T-helper 22 cell (primary cell): Measurements from ENCODE around the gene STIM1.
"Not testable (repeated sequence)": the region's sequence is repeated elsewhere in the genome, so short reads cannot be mapped to it uniquely, and the experiment has no call there.

Experiments used
- DNase-seq: peaks from one replicate; pipeline ENCODE4 v3.0.0-alpha.2; 2020; ENCODE audit warnings: low read depth

STIM1 gene

DNA sequence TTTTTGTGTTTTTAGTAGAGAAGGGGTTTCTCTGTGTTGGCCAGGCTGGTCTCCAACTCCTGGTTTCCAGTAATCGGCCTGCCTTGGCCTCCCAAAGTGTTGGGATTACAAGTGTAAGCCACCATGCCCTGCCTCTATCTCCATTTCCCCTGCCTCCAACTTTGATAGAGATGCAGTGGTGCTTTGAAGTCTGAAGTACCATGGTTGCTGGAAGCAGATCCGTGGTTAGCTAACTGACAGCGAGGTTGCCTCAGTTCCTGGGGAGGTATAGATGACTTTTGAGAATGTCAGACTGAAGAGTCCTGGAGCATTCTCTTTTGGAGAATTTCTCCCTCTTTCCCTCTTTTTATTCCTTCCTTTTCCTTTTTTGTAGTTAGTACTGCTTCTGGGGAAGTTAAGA lies 127.6 kb downstream of the STIM1 start:
- DNase-seq, result no peak

DNA sequence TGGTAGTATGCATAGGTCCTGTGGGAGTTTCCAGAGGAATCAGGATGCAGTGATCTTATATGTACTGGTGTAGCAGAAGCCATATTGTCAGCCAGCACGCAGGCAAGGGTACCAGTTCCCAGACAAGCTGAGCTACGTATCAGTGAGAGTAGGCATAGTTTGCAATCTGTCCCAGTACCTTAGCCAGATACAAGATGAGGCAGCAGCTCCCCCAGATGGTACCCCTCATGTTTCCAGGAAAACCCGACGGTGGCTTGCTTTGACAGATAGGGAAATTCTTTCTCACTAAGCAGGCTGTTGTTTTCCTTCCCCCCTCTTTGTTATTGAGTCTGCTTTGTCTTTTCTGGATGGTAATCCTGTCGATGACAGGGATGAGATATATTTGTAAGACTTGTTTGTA lies 129.4 kb downstream of the STIM1 start:
- no peak for DNase-seq

DNA sequence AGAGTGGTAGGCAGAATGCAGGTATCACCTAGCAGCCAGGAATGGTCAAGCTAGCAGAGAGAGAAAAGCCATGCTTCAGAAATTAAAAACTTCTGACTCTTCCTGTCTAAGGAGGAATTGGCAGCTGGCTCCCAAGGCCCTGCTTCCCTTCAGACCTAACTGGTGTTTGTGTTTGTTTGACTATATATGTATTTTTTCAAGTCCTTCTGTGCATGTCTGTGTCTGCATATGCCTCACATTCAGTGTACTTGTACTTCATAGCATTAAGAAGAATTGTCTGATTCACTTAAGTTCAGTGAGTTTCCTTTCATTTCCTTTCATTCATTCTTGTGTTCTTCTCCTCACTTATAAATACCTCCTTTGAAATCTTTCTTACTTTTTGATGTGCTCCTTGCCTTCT lies 130.2 kb downstream of the STIM1 start:
- DNase-seq, result no peak

DNA sequence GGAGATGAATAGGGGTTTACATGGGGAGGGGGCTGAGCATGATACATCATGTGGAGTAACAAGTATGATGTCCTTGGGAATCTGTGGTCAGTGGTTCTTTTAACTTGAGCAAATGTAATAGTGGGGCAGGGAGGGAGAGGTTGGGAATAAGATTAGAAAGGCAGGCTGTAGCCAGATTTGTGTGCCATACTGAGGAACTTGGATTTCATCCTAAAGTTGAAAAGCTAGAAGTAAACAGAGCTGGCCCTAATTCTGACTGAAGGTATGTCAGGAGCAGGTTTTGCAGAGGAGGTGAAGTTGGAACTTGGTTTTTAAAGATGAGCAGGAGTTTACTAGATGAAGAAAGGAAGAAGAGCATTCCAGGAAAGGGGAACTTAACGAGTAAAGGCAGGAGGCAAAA lies 130.8 kb downstream of the STIM1 start:
- DNase-seq, result no peak

DNA sequence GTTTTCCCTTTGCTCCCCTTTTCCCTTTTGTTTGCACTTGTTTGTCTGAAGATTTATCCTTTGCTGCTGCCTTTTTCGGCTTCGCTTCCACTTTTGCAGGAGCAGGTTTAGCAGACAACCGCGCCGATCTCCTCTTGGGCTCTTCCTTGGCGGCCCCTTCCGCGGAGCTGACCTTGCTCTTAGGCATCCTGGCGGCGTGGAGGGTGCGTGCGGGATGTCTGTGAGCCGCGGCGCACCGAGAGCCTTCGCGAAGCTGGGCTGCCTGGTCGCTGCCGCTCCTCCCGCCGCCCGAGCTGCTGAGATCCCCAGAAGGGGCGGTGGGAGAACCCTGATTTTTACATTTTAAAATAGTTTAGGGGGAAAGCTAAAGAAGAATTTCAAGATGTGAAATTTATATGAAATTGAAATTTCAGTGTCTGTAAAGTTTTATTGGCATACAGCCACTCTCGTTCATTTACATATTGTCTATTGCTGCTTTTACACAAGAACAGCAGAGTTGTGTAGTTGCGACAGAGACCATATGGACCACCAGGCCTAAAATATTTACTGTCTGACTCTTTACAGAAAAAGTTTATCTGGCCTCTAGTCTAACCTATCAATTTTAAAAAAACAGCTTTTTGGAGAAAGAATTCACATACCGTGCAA lies 133.9 kb downstream of the STIM1 start:
- no peak for DNase-seq

DNA sequence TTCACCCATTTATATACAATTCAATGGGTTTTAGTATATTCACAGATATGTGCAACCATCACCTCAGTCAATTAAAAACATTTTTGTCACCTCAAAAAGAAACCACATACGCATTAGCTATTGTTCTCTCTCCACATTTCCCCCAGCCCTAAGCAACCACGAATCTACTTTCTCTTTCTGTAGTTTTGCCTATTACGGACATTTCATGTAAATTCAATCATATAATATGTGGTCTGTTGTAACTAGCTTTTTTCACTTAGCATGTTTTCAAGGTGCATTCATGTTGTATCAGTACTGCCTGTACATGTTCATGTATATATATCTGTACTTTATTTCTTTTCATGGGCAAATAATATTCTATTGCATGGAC lies 134.4 kb downstream of the STIM1 start:
- no peak for DNase-seq

DNA sequence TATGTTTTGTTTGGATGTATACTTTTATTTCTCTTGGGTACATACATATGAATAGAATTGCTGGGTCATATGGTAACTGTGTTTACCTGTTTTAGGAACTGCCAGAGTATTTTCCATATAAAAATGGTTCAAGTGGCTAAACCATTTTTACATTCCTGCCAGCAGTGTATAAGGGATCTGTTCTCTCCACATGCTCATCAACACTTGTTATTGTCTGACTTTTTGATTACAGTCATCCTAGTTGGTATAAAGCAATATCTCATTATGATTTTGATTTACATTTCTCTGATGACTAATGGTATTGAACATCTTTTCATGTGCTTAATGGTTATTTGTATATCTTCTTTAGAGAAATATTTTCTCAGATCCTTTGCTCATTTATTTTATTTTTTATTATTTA lies 134.9 kb downstream of the STIM1 start:
- DNase-seq, result no peak

DNA sequence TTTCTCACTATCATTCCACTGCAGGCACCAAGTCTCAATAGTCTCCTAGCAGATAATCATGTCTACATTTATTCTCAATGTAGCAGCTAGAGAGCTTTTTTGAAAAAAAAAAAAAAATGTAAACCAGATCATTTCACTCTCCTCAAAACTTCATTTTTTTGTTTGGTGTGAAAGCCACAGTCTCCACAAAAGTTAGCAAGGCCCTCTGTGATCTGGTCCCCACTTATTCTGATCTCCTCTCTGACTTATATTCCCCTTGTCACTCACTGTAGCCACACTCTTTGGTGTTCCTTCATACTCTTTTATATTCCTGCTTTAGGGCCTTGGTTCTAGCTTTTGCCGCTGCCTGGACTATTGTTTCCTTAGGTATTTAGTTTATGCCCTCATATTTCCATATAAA lies 137.5 kb downstream of the STIM1 start:
- no peak for DNase-seq

DNA sequence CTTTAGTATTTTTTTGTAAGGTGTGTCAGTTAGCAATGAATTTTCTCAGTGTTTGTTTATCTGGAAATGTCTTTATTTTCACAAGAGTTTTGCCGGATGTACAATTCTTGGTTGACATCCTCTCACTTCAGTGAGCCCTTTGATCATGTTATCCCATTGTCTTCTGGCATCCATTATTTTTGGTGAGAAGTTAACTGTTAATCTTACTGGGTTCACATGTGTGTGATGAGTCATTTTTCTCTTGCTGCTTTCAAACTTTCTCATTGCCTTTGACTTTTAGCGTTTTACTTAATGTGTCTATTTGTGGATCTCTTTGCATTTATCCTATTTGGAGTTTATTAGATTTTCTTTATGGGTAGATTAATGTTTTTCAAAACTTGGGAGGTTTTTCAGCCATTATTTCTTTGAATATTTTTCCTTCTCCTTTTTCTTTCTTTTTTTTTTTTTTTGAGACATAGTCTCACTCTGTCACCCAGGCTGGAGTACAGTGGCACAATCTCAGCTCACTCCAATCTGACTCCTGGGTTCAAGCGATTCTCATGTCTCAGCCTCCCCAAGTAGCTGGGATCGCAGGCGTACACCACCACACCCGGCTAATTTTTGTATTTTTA lies 138.7 kb downstream of the STIM1 start:
- no peak for DNase-seq

DNA sequence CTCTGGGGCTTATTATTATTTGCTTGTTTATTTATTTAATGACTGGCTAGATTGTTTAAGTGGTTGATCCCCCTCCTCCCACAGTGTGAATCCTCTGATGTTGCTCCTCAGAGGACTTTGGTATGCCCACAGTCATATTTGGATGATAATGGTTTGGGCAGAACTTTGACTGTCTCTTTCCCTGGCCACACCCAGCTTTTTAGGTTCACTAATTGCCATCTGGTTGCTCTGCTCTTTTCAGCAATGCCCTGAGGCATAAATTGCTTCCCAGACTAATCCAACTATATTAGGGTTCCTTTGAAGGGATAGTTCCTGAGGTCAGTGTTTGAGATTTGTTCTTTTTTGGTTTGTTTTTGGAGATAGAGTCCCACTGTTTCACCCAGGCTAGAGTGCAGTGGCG lies 139.8 kb downstream of the STIM1 start:
- DNase-seq, result no peak

DNA sequence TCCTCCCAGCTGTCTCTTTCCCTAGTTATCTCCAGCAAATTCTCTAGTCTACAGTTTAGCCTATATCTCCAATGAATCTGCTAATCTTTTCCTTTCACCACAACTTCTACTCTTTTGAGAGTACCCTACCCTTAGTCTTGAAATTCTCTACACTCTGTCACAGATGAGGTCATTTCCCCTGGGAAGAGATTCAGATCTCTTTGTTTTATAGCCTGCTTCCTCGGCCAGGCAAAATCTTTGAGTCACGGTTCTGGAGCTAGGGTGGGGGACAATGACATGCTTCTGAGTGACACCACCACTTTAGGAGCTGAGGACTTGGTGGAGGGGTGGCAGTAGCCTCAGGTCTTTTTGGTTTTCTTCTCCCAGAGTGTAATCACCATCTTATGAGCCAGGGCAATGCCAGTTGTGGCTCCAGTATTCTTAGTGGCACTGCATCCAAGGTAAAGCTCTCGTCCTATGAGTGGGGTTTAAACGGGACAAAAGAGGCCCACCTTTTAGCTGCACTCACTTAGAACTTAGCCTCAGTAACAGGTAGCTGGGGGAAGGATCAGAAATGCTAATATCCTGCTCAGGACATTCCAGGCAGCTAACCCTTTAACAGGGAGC lies 140.6 kb downstream of the STIM1 start:
- DNase-seq, result no peak

DNA sequence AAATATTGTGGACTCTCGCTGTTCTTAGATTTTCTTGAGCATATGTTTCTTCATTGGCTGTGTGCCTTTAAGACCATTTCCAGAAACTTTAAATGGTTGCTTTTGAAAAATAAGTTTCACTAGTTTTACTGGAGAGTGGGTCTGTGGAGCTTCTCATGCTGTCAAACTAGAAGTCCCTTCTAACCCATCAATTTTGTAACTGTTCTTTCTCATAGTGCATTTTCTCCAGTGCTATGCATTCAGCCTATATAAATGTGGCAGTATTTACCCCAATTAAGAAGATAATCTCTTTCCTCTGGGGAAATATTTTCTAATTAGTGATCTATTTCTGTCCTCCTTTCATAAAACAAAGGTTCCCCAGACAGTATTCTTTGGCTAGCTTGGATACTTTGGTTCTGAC lies 141.2 kb downstream of the STIM1 start:
- DNase-seq, result no peak

DNA sequence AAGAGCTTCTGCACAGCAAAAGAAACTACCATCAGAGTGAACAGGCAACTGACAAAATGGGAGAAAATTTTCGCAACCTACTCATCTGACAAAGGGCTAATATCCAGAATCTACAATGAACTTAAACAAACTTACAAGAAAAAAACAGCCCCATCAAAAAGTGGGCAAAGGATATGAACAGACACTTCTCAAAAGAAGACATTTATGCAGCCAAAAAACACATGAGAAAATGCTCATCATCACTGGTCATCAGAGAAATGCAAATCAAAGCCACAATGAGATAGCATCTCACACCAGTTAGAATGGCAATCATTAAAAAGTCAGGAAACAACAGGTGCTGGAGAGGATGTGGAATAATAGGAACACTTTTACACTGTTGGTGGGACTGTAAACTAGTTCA lies 149.3 kb downstream of the STIM1 start:
- DNase-seq, result not testable (repeated sequence)

DNA sequence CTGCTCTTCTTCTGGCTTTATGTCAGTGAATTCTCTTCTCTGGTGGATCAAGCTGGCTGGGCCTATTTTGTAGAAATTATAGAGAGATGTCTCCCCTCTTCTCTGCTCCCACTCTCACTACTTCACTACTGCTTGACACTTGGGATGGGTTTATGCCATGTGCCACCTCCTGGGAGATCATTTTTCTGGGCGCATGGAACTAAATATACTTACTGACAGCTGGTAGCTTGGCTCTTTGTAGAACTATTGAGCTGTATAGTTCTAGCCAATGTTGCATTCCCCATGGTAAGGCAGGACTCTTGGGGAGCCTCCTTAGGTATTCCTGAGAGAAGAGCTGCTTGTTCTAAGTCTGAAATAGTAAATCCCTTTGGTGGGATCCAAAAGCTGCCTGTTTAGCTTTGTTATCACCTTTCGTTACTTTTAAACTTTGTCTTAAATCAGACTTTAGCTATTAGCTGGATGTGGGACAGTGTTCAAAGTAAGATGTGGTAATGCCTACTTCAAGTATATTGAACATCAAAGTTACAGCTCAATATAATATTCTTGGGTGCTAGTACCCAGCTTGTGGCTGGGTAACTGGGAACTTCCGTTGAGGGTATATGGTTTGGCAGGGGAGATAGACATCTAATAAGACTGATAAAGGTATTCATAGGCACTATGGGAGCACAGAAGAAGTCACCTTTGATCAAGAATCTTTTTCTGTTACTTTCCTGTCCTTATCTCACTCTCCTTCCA lies 151.6 kb downstream of the STIM1 start:
- no peak for DNase-seq

DNA sequence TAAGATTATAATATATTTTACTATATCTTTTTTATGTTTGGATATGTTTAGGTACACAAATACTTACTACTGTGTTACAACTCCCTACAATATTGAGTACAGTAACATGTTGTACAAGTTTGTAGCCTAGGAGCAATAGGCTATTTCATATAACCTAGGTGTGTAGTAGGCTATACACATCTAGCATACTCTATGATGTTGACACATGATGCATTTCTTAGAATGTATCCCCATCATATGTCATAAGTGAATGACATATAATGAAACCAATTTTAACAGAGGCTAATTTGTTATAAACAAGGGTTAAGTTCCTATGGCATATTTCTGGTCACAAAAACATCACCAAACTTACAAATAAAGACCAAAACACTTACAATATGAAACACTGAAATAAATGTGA lies 152.7 kb downstream of the STIM1 start:
- DNase-seq, result no peak

DNA sequence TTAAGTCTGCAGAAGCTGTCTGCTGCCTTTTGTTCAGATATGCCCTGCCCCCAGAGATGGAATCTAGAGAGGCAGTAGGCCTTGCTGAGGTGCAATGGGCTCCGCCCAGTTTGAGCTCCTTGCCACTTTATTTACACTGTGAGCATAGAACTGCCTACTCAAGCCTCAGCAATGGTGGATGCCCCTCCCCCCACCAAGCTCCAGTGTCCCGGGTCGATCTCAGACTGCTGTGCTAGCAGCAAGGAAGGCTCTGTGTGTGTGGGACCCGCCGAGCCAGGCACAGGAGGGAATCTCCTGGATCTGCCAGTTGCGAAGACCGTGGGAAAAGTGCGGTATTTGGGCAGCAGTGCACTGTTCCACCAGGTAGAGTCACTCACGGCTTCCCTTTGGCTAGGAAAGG lies 161.1 kb downstream of the STIM1 start:
- DNase-seq, result not testable (repeated sequence)

DNA sequence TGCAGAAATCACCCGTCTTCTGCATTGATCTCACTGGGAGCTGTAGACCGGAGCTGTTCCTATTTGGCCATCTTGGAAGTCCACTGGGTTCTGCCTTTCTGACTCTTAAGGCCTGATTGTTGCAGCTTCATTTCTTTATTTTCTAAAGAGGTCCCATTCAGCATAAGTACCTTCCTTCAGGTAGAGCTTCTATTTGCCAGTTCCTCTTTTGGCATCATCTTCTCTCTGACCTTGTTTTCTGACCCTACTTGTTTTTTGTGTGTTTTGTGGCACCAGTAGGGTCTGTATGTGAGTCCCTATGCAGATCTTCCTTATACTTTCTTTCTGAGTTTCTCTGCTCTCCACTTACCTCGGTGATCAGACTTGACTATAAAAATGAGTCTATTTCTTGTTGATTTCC lies 161.7 kb downstream of the STIM1 start:
- no peak for DNase-seq

DNA sequence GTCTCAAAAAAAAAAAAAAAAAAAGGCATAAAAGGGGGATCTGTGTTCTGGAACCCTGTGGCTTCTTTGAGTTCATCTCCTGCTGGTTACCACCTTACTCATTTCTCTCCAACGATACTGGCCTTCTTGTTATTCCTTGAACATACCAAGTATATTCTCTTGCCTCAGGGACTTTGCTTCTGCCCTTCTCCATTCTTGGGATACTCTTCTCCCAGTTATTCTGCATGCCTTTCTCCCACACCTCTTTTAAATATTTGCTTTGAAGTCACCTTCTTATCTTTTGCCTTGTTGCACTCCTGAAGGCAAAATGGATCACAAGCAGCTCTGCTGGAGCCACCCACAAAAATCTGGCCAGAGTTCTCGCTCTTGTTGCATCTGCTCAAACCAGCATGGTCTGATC lies 163.2 kb downstream of the STIM1 start:
- no peak for DNase-seq

DNA sequence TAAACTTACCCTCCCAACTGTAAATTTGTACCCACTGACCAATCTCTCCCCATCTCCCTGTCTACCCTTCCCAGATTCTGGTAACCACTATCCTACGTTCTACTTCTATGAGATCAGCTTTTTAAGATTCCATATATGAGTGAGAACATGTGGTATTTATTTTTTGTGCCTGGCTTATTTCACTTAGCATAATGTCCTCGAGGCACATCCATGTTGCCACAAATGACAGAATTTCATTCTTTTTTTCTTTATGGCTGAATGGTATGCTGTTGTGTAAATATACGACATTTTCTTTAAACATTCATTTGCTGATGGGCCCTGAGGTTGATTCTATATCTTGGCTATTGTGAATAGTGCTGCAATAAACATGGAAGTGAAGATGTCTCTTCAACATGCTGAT lies 164.4 kb downstream of the STIM1 start:
- no peak for DNase-seq

DNA sequence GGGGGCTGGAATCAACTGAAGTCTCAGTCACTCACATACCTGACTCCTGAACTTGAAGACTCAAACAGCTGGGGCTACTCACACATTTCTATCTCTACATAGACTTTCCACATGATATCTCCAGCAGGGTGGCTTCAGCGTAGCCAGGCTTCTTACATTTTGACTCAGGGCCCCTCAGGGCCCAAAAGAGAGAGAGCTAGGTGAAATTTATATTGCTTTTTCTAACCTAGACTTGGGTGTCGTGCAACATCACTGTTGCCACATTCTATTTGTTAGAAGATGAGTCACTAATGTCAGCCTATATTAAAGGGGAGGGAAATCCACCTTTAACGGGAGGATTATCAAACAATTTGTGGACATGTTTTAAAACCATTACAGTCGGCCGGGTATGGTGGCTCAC lies 167.2 kb downstream of the STIM1 start:
- no peak for DNase-seq

DNA sequence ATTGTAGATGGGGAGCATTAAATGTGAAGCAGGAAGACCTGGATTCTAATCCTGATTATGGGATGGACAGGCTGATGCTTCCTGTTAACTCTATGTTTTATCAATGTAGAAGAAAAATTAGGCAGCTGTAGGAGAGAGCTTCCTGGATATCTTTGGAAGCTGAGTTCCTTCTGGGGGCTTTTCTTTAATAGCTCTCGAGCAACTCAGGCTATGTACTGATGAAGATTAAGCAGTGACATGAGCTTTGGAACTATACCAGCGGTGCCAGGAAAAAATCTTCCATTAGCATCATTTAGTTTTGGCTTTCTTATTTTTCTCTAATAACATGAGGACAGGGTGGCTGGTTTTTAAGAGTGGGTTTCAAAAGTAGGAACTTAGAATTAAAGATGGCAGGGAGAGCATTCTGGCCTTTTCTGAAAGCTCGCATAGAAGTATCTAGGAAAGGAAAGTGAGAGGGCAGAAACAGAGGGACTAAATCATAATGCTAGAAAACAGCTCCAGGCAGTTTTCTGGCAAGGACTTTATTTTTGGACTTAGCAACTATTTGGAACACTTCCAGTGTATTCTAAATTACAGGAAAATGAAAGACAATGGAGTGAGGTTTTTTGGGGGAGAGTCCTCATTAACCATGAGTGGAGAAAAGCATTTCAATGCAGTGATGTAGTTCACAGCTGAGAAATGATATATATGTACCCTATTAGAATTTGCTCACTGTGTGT lies 169.9 kb downstream of the STIM1 start:
- no peak for DNase-seq

DNA sequence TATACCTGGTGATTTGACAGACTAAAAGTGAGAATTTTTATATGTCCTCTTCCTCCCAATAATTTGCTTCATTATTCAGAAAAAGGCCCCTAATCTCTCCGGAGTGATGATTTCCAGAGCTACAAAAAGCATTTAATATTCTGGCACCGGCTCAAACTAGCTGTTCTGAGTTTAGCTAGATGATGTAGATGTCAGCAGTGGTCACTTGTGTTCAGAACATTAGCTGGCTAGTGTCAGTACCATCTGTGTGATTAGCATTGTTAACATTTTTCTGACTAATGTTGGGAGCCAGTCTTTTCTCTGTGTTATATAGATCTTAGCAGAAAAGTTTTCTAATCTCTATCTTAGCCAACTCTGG lies 170.5 kb downstream of the STIM1 start:
- no peak for DNase-seq

DNA sequence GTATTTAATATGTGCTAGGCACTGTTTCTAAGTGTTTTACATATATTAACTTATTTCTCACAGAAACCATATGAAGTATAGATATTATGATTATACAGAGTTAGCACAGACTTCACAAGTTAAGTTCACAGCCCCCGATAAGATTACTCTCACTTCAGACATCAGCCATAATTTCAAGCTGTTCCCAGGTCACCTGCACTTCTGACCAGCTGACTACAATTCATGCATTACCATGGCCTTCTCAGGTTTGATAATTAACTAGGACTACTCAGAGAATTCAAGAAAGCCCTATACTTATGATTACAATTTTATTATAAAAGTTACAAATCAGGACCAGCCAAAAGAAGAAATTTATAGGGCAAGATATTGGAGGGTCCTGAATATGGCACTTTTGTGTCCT lies 170.9 kb downstream of the STIM1 start:
- no peak for DNase-seq
